ENCODE results near the gene PCBP4.

The PCBP4 gene

GRCh38 chr3:51971350-51971749, 4.1 kb upstream of the PCBP4 start:
- DNase-seq (ENCODE audit: low read depth in 2 of 2) = no peak

GRCh38 chr3:51970606-51971300, 3.5 kb upstream of the PCBP4 start:
- DNase-seq (ENCODE audit: low read depth in 2 of 2) = no peak

- no peak for DNase-seq (ENCODE audit: low read depth in 2 of 2)
Observed at GRCh38 chr3:51969841-51970240, 2.6 kb upstream of the PCBP4 start.

GRCh38 chr3:51968883-51969678, 1.8 kb upstream of the PCBP4 start:
- no peak for DNase-seq (ENCODE audit: low read depth in 2 of 2)

GRCh38 chr3:51968170-51968775, 1.0 kb upstream of the PCBP4 start:
- no peak for DNase-seq (ENCODE audit: low read depth in 2 of 2)

GRCh38 chr3:51966922-51967383, 301 bp downstream of the PCBP4 start:
- no peak for DNase-seq (ENCODE audit: low read depth in 2 of 2)

- no peak for DNase-seq (ENCODE audit: low read depth in 2 of 2)
Observed at GRCh38 chr3:51966486-51966885, 768 bp downstream of the PCBP4 start.

GRCh38 chr3:51966016-51966415, 1.2 kb downstream of the PCBP4 start:
- no peak for DNase-seq (ENCODE audit: low read depth in 2 of 2)

GRCh38 chr3:51964521-51964920, 2.7 kb downstream of the PCBP4 start:
- no peak for DNase-seq (ENCODE audit: low read depth in 2 of 2)

- no peak for DNase-seq (ENCODE audit: low read depth in 2 of 2)
Observed at GRCh38 chr3:51963951-51964451, 3.3 kb downstream of the PCBP4 start.

GRCh38 chr3:51962854-51963530, 4.3 kb downstream of the PCBP4 start:
- no peak for DNase-seq (ENCODE audit: low read depth in 2 of 2)

GRCh38 chr3:51961602-51962569, 5.4 kb downstream of the PCBP4 start:
- DNase-seq (ENCODE audit: low read depth in 2 of 2) = no peak

- DNase-seq (ENCODE audit: low read depth in 2 of 2) = no peak
Observed at GRCh38 chr3:51961011-51961410, 6.2 kb downstream of the PCBP4 start.

- DNase-seq (ENCODE audit: low read depth in 2 of 2) = no peak
Observed at GRCh38 chr3:51960386-51960785, 6.9 kb downstream of the PCBP4 start.

- no peak for DNase-seq (ENCODE audit: low read depth in 2 of 2)
Observed at GRCh38 chr3:51959651-51960050, 7.6 kb downstream of the PCBP4 start.

GRCh38 chr3:51958603-51959521, 8.4 kb downstream of the PCBP4 start:
- DNase-seq (ENCODE audit: low read depth in 2 of 2) = no peak

GRCh38 chr3:51957520-51958205, 9.6 kb downstream of the PCBP4 start:
- DNase-seq (ENCODE audit: low read depth in 2 of 2) = no peak

- DNase-seq (ENCODE audit: low read depth in 2 of 2) = no peak
Observed at GRCh38 chr3:51955893-51956770, 11.1 kb downstream of the PCBP4 start.

All from stimulated activated CD8-positive, alpha-beta memory T cell treated with anti-CD3 and anti-CD28 coated beads, Interleukin-2, amount 100 ng/mL, for 48 hours (primary cell).